ENCODE measurements around the gene LINC00632.
"Not testable (repeated sequence)": the region's sequence is repeated elsewhere in the genome, so short reads cannot be mapped to it uniquely, and the experiment has no call there.

LINC00632 gene

DNA sequence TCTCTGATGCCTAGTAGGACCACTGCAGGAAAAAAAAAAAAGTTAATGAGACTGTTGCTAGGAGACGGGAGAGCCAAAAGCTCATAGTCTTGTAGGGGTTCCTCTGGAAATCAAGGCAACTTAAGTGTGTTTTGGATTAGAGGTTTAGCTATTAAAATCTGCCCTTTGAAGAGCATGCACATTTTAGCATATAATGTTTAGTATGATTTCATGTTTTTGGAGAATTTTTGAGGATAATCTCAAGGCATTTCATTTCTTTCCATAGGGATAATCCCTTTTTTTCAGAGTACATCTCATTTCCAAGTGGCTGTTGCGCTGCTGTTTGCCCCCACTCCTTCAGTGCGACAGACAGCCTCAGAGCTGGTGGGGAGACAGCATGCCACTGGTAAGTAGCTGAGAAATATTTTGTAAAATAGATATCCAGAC, at the start of gene LINC00632:
Gene LINC00632, plus strand, starts transcription at position 339 of the 426 bp plus-strand sequence.
- Mint-ChIP-seq H3K27ac (no peak within 1 kb of the TSS), H3K27me3 (no peaks in the 10 kb centered on the region), H3K36me3 (no peaks in the 10 kb centered on the region), H3K4me3 (no peak within 1 kb of the TSS), H3K4me1 (no peaks in the 10 kb centered on the region), H3K9me3 (no peaks in the 10 kb centered on the region)
- no peak for ATAC-seq (ENCODE audit: low read depth)
- no peak for DNase-seq (ENCODE audit: low spot score in 2 of 2)

- DNase-seq (ENCODE audit: low spot score in 2 of 2) = no peak
- Mint-ChIP-seq H3K27ac (no peak overlapping the region), H3K9me3 (no peaks in the 10 kb centered on the region), H3K4me3 (no peak overlapping the region), H3K4me1 (no peaks in the 10 kb centered on the region), H3K36me3 (no peaks in the 10 kb centered on the region), H3K27me3 (no peaks in the 10 kb centered on the region)
- no peak for ATAC-seq (ENCODE audit: low read depth)
Observed at GRCh38 chrX:140661643-140662042, 47.9 kb upstream of the LINC00632 start.

- H3K4me3 Mint-ChIP-seq = no peak overlapping the region
- no peaks in the 10 kb centered on the region for H3K9me3 Mint-ChIP-seq
- no peak for DNase-seq (ENCODE audit: low spot score in 2 of 2)
- no peaks in the 10 kb centered on the region for H3K4me1 Mint-ChIP-seq
- H3K27ac Mint-ChIP-seq = no peak overlapping the region
- H3K27me3 Mint-ChIP-seq = no peaks in the 10 kb centered on the region
- H3K36me3 Mint-ChIP-seq = no peaks in the 10 kb centered on the region
- ATAC-seq (ENCODE audit: low read depth) = no peak
Observed at GRCh38 chrX:140664939-140665338, 44.6 kb upstream of the LINC00632 start.

DNA sequence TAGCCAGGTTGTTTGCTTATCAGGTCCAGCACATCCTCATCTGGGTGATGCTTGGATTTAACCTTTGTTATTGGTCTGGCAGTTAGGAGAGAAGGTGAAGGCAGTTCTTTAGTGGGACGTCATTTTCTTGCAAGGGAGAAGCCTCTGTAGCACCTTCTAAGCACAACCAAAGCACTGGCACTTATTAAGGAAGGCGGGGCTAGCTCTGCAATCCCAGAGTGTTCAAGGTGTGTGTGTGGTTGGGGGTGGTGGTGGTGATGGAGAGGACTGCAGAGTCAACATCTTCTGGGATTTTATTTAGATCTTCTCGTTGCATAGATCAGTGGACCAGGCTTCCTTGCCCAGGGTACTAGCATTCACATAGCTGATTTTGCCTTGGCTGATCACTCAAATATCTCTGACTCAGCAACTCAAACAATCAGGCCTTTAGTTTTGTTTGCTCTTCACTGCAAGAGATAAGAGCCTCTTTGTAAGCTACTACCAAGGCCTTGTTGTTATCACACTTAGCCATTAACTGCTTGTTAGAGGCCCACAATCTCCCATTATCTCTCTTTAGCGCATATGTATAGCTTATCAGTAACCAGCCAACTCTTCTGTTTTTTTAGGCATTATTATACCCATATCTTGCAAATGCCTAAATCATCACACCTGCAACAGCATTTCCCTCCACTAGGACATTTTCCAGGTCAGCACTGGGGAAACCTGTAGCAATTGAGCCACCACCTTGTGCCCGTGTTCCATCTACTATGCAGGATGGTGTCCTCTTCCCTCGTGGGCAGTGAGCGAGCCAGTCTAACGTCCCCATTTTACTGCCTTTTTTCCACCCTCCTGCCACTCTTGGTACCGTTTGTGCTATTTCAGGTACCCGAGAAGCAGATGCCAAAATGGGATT, 36.5 kb upstream of the LINC00632 start:
- H3K36me3 Mint-ChIP-seq = no peaks in the 10 kb centered on the region
- H3K27ac Mint-ChIP-seq = no peak overlapping the region
- DNase-seq (ENCODE audit: low spot score in 2 of 2) (no peak), ATAC-seq (ENCODE audit: low read depth) (no peak)
- no peaks in the 10 kb centered on the region for H3K4me1 Mint-ChIP-seq
- H3K4me3 Mint-ChIP-seq = no peak overlapping the region
- no peaks in the 10 kb centered on the region for H3K27me3 Mint-ChIP-seq
- H3K9me3 Mint-ChIP-seq = no peaks in the 10 kb centered on the region

- DNase-seq (ENCODE audit: low spot score in 2 of 2) (no peak), ATAC-seq (ENCODE audit: low read depth) (no peak)
- no peaks in the 10 kb centered on the region for H3K27me3 Mint-ChIP-seq
- H3K9me3 Mint-ChIP-seq = peaks cover 5% of the 10 kb centered on the region
- no peaks in the 10 kb centered on the region for H3K36me3 Mint-ChIP-seq
- no peaks in the 10 kb centered on the region for H3K4me1 Mint-ChIP-seq
- H3K27ac Mint-ChIP-seq = no peak overlapping the region
- no peak overlapping the region for H3K4me3 Mint-ChIP-seq
Observed at GRCh38 chrX:140687706-140688105, 21.9 kb upstream of the LINC00632 start.

GRCh38 chrX:140691596-140691995, 18.0 kb upstream of the LINC00632 start:
- H3K4me3 Mint-ChIP-seq, H3K36me3 Mint-ChIP-seq: not testable (repeated sequence)

DNA sequence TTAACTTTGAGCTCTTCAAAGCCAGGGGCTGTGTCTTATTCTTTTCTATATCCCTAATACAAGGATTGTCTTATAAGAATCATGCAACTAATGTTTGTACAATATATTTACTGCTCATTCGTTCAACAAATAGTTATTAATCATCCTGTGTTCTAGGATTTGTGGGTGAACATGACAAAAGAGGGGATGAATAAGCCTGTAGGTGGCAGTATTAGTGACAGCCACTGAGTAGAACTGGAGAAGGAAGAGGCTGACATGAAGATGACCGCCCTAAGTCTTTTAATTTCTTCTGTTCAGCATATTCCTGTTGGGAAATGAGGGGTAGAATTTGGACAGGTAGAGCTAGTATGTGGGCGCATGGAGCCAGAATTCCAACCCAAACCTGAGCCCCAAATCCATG, 11.9 kb upstream of the LINC00632 start:
- no peak for ATAC-seq (ENCODE audit: low read depth)
- no peak overlapping the region for H3K27ac Mint-ChIP-seq
- no peaks in the 10 kb centered on the region for H3K4me1 Mint-ChIP-seq

More at GRCh38 chrX:140691596-140691995, 18.0 kb upstream of the LINC00632 start:
- not testable (repeated sequence) for H3K27ac Mint-ChIP-seq; DNase-seq (ENCODE audit: low spot score in 2 of 2); H3K27me3 Mint-ChIP-seq; ATAC-seq (ENCODE audit: low read depth); H3K4me1 Mint-ChIP-seq; H3K9me3 Mint-ChIP-seq

DNA sequence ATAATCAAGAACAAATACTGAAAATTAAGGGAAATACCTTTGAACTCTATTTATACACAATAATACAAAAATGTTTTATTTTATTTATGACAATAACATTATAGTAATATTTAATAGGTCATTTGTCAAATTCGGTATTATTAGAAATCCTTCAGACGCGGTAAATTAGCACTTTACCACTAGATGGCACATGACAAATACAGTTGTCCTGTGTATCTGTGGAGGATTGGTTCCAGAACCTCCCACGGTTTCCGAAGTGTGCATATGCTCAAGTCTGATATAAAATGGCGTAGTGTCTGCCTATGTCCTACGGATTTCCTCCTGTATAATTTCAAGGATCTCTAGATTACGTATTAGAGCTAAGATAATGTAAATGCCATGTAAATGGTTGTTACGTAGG, 8.1 kb upstream of the LINC00632 start:
- no peak overlapping the region for H3K4me3 Mint-ChIP-seq
- DNase-seq (ENCODE audit: low spot score in 2 of 2) = no peak
- H3K4me1 Mint-ChIP-seq = no peaks in the 10 kb centered on the region
- H3K27ac Mint-ChIP-seq = no peak overlapping the region
- H3K36me3 Mint-ChIP-seq = no peaks in the 10 kb centered on the region
- no peaks in the 10 kb centered on the region for H3K27me3 Mint-ChIP-seq
- ATAC-seq (ENCODE audit: low read depth) = no peak
- H3K9me3 Mint-ChIP-seq = no peaks in the 10 kb centered on the region

More for the DNA sequence above, 11.9 kb upstream of the LINC00632 start:
- no peak for DNase-seq (ENCODE audit: low spot score in 2 of 2)
- Mint-ChIP-seq H3K27me3 (no peaks in the 10 kb centered on the region), H3K9me3 (no peaks in the 10 kb centered on the region), H3K36me3 (no peaks in the 10 kb centered on the region), H3K4me3 (no peak overlapping the region)

DNA sequence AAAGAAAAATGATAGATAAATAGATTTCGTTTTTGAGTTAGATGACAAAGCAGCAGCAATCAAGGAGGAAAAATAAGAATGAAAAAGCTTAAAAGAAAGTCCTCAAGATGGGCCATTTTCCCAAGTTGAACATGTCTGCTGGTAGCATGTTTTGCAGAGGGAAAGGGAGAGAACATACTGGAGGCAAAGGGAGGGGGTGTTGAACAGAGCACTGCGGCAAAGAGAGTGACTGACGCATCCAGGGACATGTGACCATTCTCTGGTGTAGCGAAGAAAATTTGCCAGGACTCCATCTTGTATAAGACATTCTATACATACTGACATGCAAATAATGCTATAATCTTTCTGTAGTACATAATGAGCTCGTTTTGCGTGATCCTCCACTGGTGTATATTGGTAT, 1.2 kb downstream of the LINC00632 start:
- Mint-ChIP-seq H3K9me3 (no peaks in the 10 kb centered on the region), H3K27me3 (peaks cover 1% of the 10 kb centered on the region), H3K27ac (no peak overlapping the region), H3K4me1 (no peaks in the 10 kb centered on the region), H3K36me3 (no peaks in the 10 kb centered on the region), H3K4me3 (no peak overlapping the region)
- ATAC-seq (ENCODE audit: low read depth) = no peak
- no peak for DNase-seq (ENCODE audit: low spot score in 2 of 2)

DNA sequence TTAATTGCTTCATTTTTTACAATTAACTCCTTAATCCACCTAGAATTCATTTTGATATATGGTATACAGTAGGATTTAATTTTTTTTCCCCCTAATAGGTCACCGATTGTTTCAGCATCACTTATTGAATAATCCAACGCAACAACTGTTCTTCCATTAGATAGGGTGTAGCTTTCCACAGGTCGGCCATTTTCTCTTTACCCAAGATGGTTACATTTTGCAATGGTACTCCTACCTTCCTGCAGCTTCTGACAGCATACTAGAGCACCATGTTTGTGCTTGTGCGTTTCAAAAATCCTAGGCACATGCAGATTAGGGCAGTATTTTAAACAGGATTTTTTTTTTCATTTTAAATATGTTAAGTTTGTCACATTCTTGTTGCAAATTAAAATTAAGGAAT, 2.3 kb downstream of the LINC00632 start:
- H3K36me3 Mint-ChIP-seq = no peaks in the 10 kb centered on the region
- no peak overlapping the region for H3K4me3 Mint-ChIP-seq
- no peaks in the 10 kb centered on the region for H3K9me3 Mint-ChIP-seq
- H3K27ac Mint-ChIP-seq = no peak overlapping the region
- DNase-seq (ENCODE audit: low spot score in 2 of 2) = no peak
- peaks cover 1% of the 10 kb centered on the region for H3K27me3 Mint-ChIP-seq
- no peaks in the 10 kb centered on the region for H3K4me1 Mint-ChIP-seq
- ATAC-seq (ENCODE audit: low read depth) = no peak

- ATAC-seq (ENCODE audit: low read depth) = no peak
- Mint-ChIP-seq H3K27me3 (peaks cover 1% of the 10 kb centered on the region), H3K4me1 (no peaks in the 10 kb centered on the region), H3K4me3 (no peak overlapping the region), H3K27ac (no peak overlapping the region), H3K9me3 (no peaks in the 10 kb centered on the region), H3K36me3 (no peaks in the 10 kb centered on the region)
- DNase-seq (ENCODE audit: low spot score in 2 of 2) = no peak
Observed at GRCh38 chrX:140712413-140713173, 3.0 kb downstream of the LINC00632 start.

DNA sequence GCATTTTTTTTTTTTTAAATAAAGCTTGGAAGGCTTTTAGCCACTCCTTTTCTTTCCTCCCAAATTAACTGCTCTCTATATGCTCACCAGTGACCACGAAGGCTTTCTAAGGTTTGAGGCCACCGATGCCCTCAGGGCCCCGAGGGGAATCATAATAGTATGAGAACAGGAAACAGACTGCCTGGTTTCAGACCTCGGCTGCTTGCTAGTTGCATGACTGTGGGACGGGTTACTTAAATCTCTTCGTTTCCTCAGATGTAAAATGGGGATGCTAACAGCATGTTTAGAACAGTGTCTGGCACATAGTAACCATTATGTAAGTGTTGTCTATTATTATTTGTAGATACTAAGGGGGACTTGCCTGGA, 3.6 kb downstream of the LINC00632 start:
- no peak overlapping the region for H3K27ac Mint-ChIP-seq
- no peaks in the 10 kb centered on the region for H3K36me3 Mint-ChIP-seq
- DNase-seq (ENCODE audit: low spot score in 2 of 2) = no peak
- no peaks in the 10 kb centered on the region for H3K9me3 Mint-ChIP-seq
- peaks cover 1% of the 10 kb centered on the region for H3K27me3 Mint-ChIP-seq
- ATAC-seq (ENCODE audit: low read depth) = no peak
- no peaks in the 10 kb centered on the region for H3K4me1 Mint-ChIP-seq
- H3K4me3 Mint-ChIP-seq = no peak overlapping the region

- ATAC-seq (ENCODE audit: low read depth) (no peak), DNase-seq (ENCODE audit: low spot score in 2 of 2) (no peak)
- H3K4me1 Mint-ChIP-seq = no peaks in the 10 kb centered on the region
- no peaks in the 10 kb centered on the region for H3K9me3 Mint-ChIP-seq
- peaks cover 1% of the 10 kb centered on the region for H3K27me3 Mint-ChIP-seq
- H3K36me3 Mint-ChIP-seq = no peaks in the 10 kb centered on the region
- H3K27ac Mint-ChIP-seq = no peak overlapping the region
- no peak overlapping the region for H3K4me3 Mint-ChIP-seq
Observed at GRCh38 chrX:140715787-140716186, 6.2 kb downstream of the LINC00632 start.

DNA sequence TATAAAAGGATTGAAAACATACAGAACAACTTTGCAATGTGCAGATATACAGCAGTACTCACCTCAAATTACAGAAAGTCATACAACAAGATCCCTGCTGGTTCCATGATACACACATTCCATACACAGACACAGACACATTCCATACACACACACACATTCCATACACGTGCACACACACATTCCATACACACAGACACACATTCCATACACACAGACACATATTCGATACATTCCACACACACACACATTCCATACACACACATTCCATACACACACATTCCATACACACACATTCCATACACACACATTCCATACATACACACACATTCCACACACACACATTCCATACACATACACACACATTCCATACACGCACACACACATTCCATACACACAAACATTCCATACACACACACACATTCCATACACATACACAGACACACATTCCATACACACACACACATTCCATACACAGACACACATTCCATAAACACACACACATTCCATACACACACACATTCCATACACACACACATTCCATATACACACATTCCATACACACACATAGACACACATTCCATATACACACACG, 13.7 kb downstream of the LINC00632 start:
- no peak for ATAC-seq (ENCODE audit: low read depth)
- no peak for DNase-seq (ENCODE audit: low spot score in 2 of 2)
- Mint-ChIP-seq H3K4me3 (no peak overlapping the region), H3K27me3 (no peaks in the 10 kb centered on the region), H3K36me3 (no peaks in the 10 kb centered on the region), H3K4me1 (no peaks in the 10 kb centered on the region), H3K9me3 (no peaks in the 10 kb centered on the region), H3K27ac (no peak overlapping the region)
